ENCODE results near the gene GMDS.

- no peak for TF ChIP-seq CTCF (conservative IDR thresholded peaks at IDR 0.05; ENCODE audit: low read depth in 2 of 2)
- TF ChIP-seq JUNB (IDR thresholded peaks at IDR 0.05; ENCODE audit: unreplicated experiment) = no peak
- TF ChIP-seq CREB1 (CRISPR knock-in tag; IDR thresholded peaks at IDR 0.05; ENCODE audit: low read depth) = no peak
- TF ChIP-seq EZH2 (IDR thresholded peaks at IDR 0.05; ENCODE audit: low read depth, unreplicated experiment) = no peak
- no peak for TF ChIP-seq REST (IDR thresholded peaks at IDR 0.05; ENCODE audit: unreplicated experiment)
- TF ChIP-seq POLR2AphosphoS5 (IDR thresholded peaks at IDR 0.05; ENCODE audit: low read depth) = no peak
- TF ChIP-seq ZNF462 (CRISPR knock-in tag; IDR thresholded peaks at IDR 0.05) = no peak
These were observed 652.6 kb downstream of the GMDS start for GRCh38 chr6:1592852-1593251.
